Uterus (tissue), 4 donors: ENCODE data around the gene SYT2. TPM values are rescaled to one million over a fixed set of nuclear protein-coding genes. Genes with fewer than 3 reads are reported as not detected.

ENCODE experiments used
- DNase-seq, 2 donors: peaks; one replicate each; pipeline ENCODE4 v3.0.0-alpha.2; 2019 to 2020
- H3K27ac ChIP-seq, 2 donors: fragments of 200-600 bp; sonication (generic); 1 replicate in 1 of 2; 2 replicates in 1 of 2; pipeline ENCODE4 v1.5.1; 2016 to 2018
- H3K27me3 ChIP-seq, 2 donors: fragments of 200-600 bp; sonication (generic); one replicate each; pipeline ENCODE4 v1.5.1; 2018 to 2019; ENCODE audit warnings: control low read depth in 1 of 2
- H3K36me3 ChIP-seq, 2 donors: fragments of 200-600 bp; sonication (generic); one replicate each; pipeline ENCODE4 v1.5.1; 2019; ENCODE audit warnings: control low read depth in 1 of 2
- H3K4me1 ChIP-seq, 2 donors: fragments of 200-600 bp; sonication (generic); one replicate each; pipeline ENCODE4 v1.5.1; 2018 to 2019; ENCODE audit warnings: control low read depth in 1 of 2
- H3K4me3 ChIP-seq, 2 donors: fragments of 200-600 bp; sonication (generic); 1 replicate in 1 of 2; 2 replicates in 1 of 2; pipeline ENCODE4 v1.5.1; 2018 to 2019; ENCODE audit warnings: mild to moderate bottlenecking in 1 of 2
- H3K9me3 ChIP-seq, 2 donors: fragments of 200-600 bp; sonication (generic); one replicate each; pipeline ENCODE4 v1.5.1; 2019; ENCODE audit warnings: control low read depth in 1 of 2
- CTCF ChIP-seq, 4 experiments: fragments of 200-600 bp in 2 of 4; fragments of 450-650 bp in 2 of 4; sonication (generic) in 2 of 4; IDR thresholded peaks; one replicate each; pipeline ENCODE4 v1.5.1; 2016 to 2019; ENCODE audit warnings: antibody characterized with exemption in 4 of 4, mild to moderate bottlenecking in 2 of 4, moderate library complexity in 1 of 4
- POLR2A ChIP-seq, 2 donors: fragments of 450-650 bp; IDR thresholded peaks; one replicate each; pipeline ENCODE4 v1.6.1; 2016; ENCODE audit warnings: antibody characterized with exemption in 2 of 2, mild to moderate bottlenecking in 1 of 2, moderate library complexity in 1 of 2
- intact Hi-C: fragments of 100-400 bp; cut with DNase I; formaldehyde crosslinking; loops from one replicate; pipeline ENCODE4 v1.15.1; 2023; ENCODE audit warnings: low total_unique reads
- total RNA-seq, 4 donors: library from RNA; depleted of rRNA in 3 of 4; stranded (reverse); fragments of >200 nt in 3 of 4; gene quantifications; one replicate each; pipeline versions ENCODE4 v1.1.0 to v1.2.4, GENCODE V29; 2014 to 2023
- donor health status: DM: yes; HTN: yes; CAD: no.

SYT2 gene
- total RNA-seq, 4 donors from 2014 or later: 1.1 TPM; not detected in 3

- H3K4me3 ChIP-seq: no peak overlapping the region
- intact Hi-C loops: no loop called here
- H3K4me1 ChIP-seq: peaks cover 6 to 14% of the 10 kb centered on the region in 2 donors
- TF ChIP-seq CTCF (IDR thresholded peaks at IDR 0.05): no peak
- TF ChIP-seq POLR2A (IDR thresholded peaks at IDR 0.05): no peak
- no peaks in the 10 kb centered on the region for H3K27me3 ChIP-seq
- DNase-seq: no peak
- peak overlapping the region; percentile 87 to 100 for H3K27ac ChIP-seq
- no peaks in the 10 kb centered on the region for H3K9me3 ChIP-seq
- H3K36me3 ChIP-seq: no peaks in the 10 kb centered on the region
Observed at GRCh38 chr1:202587859-202588485, 122.3 kb downstream of the SYT2 start.

GRCh38 chr1:202586871-202587270 is 123.4 kb downstream of the SYT2 start:
- intact Hi-C loops: no loop called here
- H3K4me1 ChIP-seq: peaks cover 6 to 14% of the 10 kb centered on the region in 2 donors
- peak overlapping the region; percentile 87 to 100 for H3K27ac ChIP-seq

GRCh38 chr1:202586018-202586821 is 124.0 kb downstream of the SYT2 start:
- peak in 1 of 2 donors; percentile 64 for DNase-seq
- Histone ChIP-seq H3K36me3 (no peaks in the 10 kb centered on the region), H3K9me3 (no peaks in the 10 kb centered on the region), H3K27me3 (no peaks in the 10 kb centered on the region), H3K27ac (peak overlapping the region; percentile 87 to 100), H3K4me1 (peaks cover 6 to 14% of the 10 kb centered on the region in 2 donors), H3K4me3 (no peak overlapping the region)
- intact Hi-C loops: no loop called here
- TF ChIP-seq POLR2A (IDR thresholded peaks at IDR 0.05) (no peak), CTCF (IDR thresholded peaks at IDR 0.05) (no peak)

More at GRCh38 chr1:202586871-202587270, 123.4 kb downstream of the SYT2 start:
- H3K4me3 ChIP-seq: no peak overlapping the region
- DNase-seq: no peak
- H3K27me3 ChIP-seq: no peaks in the 10 kb centered on the region
- H3K36me3 ChIP-seq: no peaks in the 10 kb centered on the region
- no peak for TF ChIP-seq POLR2A (IDR thresholded peaks at IDR 0.05)
- no peak for TF ChIP-seq CTCF (IDR thresholded peaks at IDR 0.05)
- H3K9me3 ChIP-seq: no peaks in the 10 kb centered on the region

GRCh38 chr1:202585590-202585933 is 124.7 kb downstream of the SYT2 start:
- H3K4me1 ChIP-seq: peaks cover 6 to 14% of the 10 kb centered on the region in 2 donors
- peak overlapping the region; percentile 87 to 100 for H3K27ac ChIP-seq
- intact Hi-C loops: no loop called here
- TF ChIP-seq POLR2A (IDR thresholded peaks at IDR 0.05): no peak
- no peak for TF ChIP-seq CTCF (IDR thresholded peaks at IDR 0.05)
- H3K27me3 ChIP-seq: no peaks in the 10 kb centered on the region
- H3K9me3 ChIP-seq: no peaks in the 10 kb centered on the region
- no peak overlapping the region for H3K4me3 ChIP-seq
- no peak for DNase-seq
- no peaks in the 10 kb centered on the region for H3K36me3 ChIP-seq
